ENCODE results near the gene ADPRM.

DNA sequence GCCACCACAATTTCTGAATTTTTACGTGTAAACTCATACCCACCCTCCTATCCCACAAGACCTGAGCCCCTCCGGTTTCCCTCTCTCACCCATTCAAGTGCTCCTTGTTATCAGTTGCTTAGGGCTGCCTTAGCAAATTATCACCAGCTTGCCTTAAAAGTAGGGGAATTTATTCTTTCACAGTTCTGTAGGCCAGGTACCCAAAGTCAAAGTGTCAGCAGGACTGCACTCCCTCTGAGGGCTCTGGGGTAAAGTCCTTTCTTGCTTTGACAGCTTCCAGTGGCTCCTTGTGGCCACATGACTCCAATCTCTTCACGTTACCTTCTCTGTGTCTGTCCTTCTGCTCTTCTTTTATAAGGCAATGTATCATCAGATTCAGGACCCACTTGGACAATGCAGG, 40.3 kb downstream of the ADPRM start:
- TF ChIP-seq, protein P1, sequence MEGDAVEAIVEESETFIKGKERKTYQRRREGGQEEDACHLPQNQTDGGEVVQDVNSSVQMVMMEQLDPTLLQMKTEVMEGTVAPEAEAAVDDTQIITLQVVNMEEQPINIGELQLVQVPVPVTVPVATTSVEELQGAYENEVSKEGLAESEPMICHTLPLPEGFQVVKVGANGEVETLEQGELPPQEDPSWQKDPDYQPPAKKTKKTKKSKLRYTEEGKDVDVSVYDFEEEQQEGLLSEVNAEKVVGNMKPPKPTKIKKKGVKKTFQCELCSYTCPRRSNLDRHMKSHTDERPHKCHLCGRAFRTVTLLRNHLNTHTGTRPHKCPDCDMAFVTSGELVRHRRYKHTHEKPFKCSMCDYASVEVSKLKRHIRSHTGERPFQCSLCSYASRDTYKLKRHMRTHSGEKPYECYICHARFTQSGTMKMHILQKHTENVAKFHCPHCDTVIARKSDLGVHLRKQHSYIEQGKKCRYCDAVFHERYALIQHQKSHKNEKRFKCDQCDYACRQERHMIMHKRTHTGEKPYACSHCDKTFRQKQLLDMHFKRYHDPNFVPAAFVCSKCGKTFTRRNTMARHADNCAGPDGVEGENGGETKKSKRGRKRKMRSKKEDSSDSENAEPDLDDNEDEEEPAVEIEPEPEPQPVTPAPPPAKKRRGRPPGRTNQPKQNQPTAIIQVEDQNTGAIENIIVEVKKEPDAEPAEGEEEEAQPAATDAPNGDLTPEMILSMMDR (IDR thresholded peaks at IDR 0.05), result no peak
- no peak for TF ChIP-seq ZFX (IDR thresholded peaks at IDR 0.05; ENCODE audit: borderline replicate concordance)
